HG02610 (cell line): ENCODE data around the gene WRAP73.

Source experiments
- ATAC-seq: cut with Tn5 transposase; IDR thresholded peaks from one replicate; pipeline ENCODE4 v1.9.1; 2021; ENCODE audit warnings: mild to moderate bottlenecking, moderate library complexity; ENCODE audit not compliant: unreplicated experiment

The WRAP73 gene

GRCh38 chr1:3683197-3683596 is 33.3 kb upstream of the WRAP73 start:
- no peak for ATAC-seq

GRCh38 chr1:3681898-3682806 is 32.2 kb upstream of the WRAP73 start:
- ATAC-seq: no peak

DNA sequence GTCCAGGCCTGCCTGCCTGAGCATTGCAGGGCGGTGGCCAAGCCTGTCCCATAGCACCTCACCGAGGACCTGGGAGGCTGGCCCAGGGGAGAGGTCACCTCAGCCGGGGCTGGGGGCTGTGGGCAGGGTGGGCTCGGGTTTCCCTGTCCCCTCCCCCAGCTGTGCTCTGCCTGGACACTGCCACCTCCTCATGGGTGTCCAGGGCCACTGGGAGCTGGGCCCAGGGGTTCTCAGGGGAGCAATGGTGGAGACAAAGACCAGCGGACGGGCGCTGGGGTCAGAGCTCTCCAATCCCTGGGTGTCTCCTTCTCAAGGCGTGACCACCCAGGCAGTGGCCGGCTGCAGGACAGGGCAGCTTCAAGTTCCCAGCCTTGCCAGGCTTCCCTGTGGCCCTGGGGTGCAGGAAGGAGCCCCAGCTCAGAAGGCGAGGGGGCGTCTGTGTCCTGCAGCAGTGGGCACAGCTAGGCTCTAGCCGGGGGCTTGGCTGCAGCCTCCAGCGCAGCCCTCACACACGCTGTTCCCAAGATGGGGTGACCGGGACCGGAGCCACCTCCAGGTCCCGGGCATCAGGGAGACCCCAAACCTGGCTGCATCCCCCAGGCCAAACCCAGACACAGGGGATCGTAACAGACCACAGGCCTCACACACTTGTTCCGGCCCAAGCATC is 31.5 kb upstream of the WRAP73 start:
- no peak for ATAC-seq

DNA sequence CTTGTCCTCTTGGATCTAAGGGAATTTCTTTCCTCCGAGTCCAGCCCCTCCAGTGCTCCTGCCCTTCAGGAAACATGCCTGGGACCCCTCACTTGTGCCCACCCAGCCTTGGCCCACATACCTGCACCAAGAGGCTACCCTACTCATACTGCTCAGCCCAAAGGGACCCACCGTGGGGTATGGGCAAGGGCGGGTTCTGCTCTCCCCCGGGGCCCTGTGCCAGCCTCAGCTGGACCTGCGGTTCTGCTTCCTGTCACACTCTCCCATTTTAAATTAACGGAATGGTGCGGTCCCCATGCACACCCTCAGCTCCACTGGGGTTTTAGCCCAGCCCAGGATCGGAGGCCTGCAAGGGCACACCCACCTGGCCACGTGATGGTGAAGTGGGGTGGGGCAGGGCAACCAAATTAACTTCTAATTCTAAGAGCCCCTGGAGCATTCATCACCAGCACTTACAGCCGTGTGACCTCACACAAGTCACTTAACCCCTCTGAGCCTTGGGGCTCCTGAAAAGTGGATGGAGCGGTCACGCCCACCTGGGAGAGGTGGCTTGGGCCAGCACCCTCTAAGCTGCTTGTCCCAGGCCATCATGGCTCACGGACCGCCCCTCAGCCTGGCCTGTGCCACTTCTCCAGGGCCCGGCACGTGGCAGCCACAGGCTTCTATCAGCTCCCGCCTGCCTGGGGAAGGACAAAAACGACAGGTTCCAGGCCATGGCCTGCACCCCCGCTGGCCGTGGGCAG is 30.8 kb upstream of the WRAP73 start:
- no peak for ATAC-seq

DNA sequence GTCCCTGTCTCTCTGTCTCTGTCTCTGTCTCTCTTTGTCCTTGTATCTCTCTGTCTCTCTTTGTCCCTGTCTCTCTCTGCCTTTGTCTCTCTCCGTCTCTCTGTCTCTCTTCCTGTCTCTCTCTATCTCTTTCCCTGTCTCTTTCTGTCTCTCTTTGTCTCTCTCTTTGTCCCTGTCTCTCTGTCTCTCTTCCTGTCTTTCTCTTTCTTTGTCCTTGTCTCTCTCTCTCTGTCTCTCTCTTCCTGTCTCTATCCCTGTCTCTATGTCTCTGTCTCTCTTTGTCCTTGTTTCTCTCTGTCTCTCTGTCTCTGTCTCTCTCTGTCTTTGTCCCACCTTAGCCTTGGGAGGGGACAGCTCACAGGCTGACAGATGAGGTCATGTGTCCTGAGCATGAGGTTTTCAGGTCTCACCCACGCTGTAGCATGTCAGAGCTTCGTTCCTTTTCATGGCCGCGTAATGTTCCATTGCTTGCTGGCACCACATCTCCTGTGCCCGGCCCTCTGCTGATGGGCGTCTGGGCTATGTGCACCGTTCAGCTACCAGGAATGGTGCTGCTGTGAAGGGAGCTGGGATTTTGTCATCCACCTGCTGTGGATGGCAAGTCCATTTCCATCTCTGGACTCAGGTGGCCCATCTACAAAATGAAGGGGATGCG is 30.0 kb upstream of the WRAP73 start:
- no peak for ATAC-seq

DNA sequence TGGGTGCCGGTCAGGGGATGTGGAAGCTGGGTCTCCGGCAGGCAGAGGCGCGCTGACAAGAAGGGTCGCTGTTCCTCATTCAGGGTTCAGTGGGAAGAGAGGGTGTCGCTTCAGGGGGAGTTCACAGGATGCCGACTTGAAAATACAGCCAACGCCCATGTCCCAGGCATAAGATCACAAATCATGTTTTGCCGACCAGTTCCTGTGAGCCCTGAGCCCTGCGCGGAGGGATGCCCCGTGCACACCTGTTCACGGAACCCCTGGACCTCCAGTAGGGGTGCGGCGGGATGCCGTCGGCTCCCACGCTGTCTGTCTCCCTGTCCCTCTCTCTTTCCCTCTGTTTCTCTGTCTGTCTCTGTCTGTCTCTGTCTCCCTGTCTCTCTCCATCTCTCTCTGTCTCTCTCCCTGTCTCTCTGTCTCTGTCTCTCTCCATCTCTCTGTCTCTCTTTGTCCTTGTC is 29.2 kb upstream of the WRAP73 start:
- ATAC-seq: no peak

DNA sequence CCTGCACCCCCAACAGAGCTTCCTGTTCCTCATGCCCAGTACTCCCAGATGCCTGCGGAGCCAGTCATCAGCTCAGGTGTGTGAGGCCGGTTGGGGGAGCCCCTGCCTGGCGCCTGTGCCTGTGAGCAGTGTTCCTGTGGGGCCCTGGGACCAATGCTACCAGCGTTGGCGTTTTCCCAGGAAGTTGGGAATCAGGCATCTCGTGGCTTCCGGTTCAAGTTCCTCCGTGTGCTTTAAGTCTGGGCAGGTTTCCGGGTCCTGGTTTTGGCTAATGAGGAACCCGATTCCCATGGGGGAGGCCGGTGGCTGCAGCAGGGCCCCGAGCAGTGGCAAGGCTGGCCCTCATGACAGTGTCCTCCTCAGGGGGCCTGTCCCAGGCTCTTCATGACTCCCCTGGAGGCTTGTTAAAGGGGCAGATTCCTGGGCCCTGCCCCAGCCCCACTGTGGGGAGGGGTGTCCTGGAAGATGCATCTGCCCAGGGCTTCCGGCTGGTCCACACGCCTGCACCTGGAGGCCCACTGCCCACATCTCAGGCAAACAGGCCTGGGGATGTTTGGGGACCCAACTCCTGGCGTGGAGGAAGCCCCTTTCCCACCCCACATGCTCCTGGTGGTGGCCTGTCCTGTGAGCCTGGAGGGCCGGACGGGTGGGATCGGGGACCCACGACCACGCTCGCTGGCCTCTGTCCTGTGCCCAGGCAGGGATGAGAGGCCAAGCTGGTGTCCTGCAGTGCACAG is 28.6 kb upstream of the WRAP73 start:
- ATAC-seq: no peak

DNA sequence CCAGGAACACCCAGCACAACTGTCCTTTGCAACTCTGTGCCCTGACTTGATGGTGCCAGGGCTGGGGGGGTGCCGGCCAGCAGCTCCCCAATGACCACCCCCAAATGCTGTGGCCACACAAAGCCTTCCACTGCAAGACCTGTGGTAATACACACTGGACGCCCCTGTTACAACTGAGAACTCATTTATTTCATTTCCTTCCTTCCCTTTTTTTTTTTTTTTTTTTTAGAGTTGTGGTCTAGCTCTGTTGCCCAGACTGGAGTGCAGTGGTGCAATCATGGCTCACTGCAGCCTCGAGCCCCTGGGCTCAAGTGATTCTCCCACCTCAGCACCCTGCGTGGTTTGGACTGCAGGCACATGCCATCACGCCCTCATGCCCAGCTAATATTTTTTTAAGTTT is 27.6 kb upstream of the WRAP73 start:
- peak; percentile 1 for ATAC-seq

GRCh38 chr1:3676581-3677470 is 26.9 kb upstream of the WRAP73 start:
- peak; percentile 57 for ATAC-seq

DNA sequence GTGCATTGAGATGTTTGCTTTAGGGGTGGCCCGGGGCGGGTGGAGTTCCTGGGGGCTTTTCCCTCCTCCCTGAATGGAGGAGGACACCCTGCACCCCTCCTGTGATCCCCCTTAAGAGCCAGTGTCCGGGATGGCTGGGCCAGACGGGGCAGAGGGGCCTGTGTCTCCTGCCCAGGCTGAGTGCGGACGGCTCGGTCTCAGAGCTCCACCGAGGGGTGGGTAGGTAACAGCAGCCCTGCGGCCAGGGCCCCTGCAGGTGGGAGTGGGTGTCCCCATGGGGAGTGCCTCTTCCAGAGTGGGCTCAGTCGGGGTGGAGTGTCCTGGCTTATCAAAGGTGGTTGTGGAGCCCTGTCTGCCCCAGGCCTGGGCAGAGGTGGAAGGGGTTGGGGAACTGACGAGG is 25.5 kb upstream of the WRAP73 start:
- no peak for ATAC-seq

DNA sequence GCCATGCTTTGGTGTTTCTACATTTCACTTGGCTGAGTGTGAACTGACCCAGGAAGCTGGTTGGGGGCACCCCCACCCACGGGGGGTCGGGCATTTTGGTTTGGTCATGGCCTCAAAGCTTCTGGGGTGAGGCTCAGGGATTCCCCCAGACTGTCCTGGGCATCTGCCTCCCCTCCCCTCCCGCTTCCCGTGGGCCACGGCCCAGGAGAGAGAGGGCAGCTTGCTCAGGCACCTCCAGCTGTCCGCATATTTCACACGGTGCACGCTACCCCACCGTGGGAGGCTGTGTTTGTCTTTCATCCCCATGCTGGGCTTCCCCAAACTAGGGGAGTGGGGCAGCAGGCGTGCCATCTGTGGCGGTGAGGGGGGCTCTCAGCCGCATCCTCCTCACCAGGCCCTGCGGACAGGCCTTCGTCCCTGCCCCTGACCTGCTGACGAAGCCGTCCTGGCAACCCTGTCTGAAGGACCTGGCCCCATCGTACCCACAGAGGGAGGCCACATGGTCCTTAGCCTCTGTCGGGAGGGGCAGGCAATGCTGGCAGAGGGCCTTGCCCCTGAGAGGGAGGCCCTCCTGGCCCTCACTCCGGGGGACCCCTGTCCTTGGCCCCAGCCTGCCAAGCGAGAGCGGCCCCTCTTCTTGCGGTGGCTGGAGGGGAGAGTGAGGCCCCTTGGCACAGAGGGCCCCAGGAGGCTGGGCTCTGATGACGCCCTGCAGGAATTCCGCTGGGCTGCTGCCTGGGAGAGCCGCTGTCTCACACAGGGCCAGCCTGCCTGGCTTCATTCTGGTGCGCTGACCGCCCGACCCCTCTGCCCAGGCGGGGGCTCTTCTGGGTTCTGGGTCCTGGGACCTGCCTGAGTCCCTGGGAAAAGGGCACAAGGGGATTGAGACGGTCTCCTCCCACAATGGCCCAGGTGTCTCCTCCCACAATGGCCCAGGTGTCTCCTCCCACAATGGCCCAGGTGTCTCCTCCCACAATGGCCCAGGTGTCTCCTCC is 24.5 kb upstream of the WRAP73 start:
- no peak for ATAC-seq

DNA sequence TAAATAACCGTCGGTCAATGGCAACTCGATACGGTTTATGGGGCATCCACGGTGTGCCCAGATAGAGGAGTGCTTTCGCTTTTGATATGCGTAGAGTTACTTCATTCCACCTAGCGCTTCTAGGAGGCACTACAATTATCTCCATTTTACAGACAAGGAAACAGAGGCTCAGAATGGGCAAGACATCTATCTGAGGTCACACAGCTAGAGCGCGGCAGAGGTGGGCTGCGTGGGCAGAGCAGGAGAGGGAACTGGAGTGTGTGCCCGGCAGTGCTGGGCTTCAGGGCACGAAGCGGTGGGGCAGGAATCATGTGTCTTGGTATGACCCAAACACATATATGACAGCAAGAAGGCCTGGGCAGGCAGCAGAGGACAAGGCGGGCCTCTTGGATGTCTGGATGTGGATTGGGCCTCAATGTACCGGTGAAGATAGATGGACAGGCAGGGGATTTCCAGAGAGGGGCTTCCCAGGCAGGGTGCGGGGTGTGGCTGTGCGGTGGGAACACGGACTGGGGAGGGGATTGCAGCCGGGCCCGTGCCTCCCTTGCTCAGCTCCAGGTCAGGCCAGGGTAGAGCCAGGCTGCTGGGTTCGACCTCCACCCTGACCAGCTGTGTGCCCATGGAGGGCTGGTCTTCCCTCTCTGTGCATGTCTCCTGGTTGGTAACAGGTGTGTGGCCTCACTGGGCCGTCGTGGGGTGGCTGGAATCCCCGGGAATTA is 23.6 kb upstream of the WRAP73 start:
- no peak for ATAC-seq

DNA sequence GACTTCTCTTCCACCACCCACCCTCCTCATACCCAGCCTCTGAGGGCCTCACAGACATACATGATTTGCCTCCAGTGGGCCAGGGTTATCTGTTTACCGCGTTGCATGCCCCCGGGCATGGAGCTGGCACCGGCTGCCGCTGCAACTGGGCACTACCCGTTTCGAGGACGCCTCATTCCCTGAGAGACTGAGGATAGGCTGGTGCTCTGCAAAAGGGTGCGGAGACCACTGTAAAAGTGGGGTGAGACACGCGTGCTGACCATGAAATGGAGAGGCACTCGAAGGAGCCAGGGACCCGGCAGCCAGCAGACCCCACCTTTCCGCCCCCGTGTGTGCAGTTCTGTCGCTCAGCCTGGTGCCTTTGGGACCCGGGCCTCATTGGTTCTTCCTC is 23.1 kb upstream of the WRAP73 start:
- no peak for ATAC-seq

GRCh38 chr1:3672231-3672970 is 22.5 kb upstream of the WRAP73 start:
- ATAC-seq: no peak

- ATAC-seq: no peak
These were observed 21.7 kb upstream of the WRAP73 start for GRCh38 chr1:3671371-3672180.

DNA sequence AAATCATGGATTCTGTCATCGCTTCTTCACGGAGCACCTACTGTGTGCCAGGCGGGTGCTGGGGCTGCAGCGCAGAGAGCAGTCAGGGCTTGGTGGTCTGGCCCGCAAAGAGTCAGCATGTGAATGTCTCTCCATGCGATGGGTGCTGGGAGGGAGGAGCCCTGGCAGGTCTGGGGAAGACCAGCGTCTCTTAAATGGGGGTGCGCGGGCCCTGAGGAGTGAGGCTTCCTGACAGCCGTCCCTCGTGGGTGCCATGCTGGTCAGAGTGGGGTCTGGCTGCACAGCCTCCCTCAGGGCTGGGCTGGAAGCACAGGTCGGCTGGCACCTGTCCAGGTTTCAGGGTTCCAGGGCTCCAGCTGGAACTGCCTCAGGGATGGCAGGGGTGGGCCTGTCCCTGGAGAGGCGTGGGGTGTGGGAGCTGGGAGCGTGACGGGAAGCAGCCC is 20.9 kb upstream of the WRAP73 start:
- no peak for ATAC-seq
